OCI-M2 (cell line): ENCODE results near the gene AHCYL1.
"Not testable (repeated sequence)": the region's sequence is repeated elsewhere in the genome, so short reads cannot be mapped to it uniquely, and the experiment has no call there.

Source experiments
- DNase-seq: peaks from one replicate; lab custom pipeline; 2025; ENCODE audit not compliant: unreplicated experiment; lab: John Stamatoyannopoulos, UW

AHCYL1 gene

GRCh38 chr1:109996476-109996875 lies 11.9 kb downstream of the AHCYL1 start:
- no peak for DNase-seq

- DNase-seq: no peak
These were observed 12.8 kb downstream of the AHCYL1 start for GRCh38 chr1:109997204-109997866.

DNA sequence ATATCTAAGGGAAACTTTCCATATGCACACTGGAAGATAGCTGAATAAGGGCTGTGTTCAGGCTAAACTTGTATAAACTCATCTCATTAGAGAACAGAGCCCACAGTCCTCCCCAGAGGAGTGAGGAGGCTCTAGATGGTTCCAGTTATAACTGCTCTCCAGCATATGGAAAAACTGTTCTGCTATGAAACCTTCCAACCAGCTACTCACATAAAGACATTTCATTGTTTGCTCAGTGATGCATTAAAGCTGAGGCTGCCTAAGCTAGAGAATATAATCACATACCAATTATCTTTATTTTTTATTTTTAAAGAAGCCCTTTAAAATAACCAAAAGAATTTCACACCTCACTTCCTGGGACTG lies 13.3 kb downstream of the AHCYL1 start:
- DNase-seq: no peak

DNA sequence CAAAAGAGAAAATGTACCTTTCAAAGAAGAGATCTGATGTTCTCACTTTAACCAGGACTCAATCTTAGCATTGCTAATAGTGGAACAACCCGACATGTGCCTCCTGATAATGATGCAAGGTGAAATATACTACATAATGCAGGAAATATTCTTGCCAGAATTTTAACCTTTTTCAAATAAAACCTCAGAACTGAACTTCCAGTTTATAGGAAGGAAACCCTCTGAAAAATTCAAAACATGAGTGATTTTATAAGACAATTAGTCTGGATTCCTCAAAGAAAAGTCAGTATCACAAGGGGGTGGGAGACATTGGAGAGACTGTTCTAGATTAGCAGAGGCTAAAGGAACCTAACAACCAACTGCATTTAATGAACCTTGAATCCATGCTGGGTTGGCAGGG lies 18.1 kb downstream of the AHCYL1 start:
- no peak for DNase-seq

- DNase-seq: peak; percentile 69
These were observed 19.3 kb downstream of the AHCYL1 start for GRCh38 chr1:110003747-110004428.

DNA sequence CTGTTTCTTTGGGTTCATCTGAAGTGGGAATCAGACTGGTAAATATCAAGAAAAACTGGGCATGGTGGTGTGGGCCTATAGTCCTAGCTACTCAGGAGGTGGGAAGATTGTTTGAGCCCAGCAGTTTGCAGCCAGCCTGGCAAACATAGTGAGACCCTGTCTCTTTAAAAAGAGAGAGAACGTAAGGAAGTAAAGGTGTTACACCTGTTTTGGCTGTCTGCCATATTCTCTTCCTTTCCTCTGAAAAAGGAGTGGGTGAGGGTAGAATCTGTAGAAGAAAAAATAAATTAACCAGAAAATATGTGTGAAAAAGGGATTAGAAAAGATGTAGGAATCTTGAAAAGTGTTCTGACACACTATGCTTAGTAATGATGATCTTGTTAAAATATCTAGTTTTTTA lies 20.0 kb downstream of the AHCYL1 start:
- no peak for DNase-seq

GRCh38 chr1:110005971-110006370 lies 21.4 kb downstream of the AHCYL1 start:
- no peak for DNase-seq

DNA sequence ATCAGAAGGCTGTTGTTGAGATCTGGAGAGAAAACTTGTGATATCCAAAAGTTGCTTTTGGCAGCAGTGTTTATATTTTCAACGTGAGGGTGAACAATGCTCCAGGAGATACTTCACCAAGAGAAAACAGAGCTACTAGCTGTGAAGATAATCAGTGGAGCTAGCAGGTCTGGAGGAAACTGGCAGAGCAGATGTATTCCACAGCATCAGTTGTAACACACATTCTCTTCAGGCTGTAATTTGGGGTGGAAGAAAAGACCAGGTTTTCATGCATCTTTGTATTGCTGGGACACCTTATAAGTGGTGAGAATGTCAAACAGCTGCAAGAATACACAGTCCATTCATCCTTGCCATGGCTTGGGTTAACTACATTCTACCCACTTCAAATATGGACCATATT lies 22.0 kb downstream of the AHCYL1 start:
- no peak for DNase-seq

GRCh38 chr1:110007046-110007830 lies 22.7 kb downstream of the AHCYL1 start:
- no peak for DNase-seq

GRCh38 chr1:110008971-110009565 lies 24.5 kb downstream of the AHCYL1 start:
- no peak for DNase-seq

DNA sequence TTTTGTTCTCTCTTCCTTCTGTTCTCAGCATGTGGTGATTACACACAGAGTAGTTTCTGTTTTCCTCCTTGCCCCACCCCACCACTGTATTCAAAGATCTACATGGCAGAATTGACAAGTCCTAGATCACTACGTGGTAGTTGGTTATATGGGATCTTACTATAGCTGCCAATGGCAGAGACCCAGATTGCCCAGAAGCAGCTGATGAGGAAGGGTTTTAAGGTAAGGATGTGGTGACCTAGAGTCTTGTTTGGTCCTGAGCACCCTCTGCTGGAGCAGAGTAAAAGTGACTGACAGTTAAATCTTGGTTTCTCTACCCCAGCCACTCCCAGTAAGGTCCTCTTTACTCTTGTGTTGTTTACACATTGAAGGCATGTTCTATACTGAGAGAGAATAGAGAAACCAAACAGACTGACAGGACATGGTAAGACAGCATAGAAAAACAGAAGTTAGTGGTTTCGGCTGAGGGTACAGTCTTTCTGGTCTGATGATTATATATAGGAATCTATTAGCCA lies 27.0 kb downstream of the AHCYL1 start:
- no peak for DNase-seq

- no peak for DNase-seq
These were observed 27.7 kb downstream of the AHCYL1 start for GRCh38 chr1:110012100-110012780.

DNA sequence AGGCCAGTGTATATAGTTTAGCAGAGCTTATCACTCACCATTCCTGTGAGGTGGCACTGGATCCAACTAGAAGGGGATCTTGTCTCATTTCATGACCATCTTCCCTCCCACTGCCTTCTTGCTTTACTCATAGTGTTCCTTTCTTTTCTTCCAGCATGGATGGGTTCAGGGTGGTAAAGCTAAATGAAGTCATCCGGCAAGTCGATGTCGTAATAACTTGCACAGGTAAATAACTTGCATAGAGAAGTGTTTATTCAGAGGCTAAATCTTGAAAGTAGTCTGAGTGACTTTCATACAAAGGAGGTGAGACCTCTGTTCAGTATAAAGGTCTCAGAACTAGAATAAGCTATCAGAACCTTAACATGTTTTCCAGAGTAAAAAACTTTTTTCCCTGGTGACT lies 33.2 kb downstream of the AHCYL1 start:
- no peak for DNase-seq

DNA sequence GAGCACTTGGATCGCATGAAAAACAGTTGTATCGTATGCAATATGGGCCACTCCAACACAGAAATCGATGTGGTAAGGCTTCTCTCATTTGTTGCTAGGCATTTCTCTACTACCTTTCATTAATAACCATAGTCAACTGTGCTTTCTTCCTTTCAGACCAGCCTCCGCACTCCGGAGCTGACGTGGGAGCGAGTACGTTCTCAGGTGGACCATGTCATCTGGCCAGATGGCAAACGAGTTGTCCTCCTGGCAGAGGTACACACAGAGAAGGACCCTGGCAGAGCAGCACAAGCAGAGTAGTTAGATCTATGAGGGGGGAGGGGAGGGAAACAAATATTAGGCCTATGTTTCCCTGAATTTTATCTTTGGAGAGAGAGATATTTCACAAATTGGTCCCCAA lies 33.8 kb downstream of the AHCYL1 start:
- no peak for DNase-seq

- DNase-seq: no peak
These were observed 35.2 kb downstream of the AHCYL1 start for GRCh38 chr1:110019770-110020169.

DNA sequence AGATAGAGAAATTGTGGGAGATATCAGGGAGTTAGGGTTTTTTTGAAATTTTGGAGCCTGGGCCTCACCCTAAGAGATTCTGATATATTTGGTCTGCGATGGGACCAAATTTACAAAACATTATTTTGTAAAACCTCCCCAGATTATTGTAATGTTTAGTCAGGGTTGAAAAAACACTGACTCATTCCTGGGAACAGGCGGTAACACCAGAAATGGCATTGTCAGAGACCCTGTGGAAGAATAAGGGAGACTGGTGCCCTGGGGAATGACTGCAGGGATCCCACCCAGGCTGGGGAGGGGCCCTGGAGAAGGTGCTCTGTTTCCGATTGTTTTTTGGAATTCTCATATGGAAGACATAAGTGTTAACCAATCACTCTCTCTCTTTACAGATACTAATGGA lies 36.7 kb downstream of the AHCYL1 start:
- DNase-seq: no peak

DNA sequence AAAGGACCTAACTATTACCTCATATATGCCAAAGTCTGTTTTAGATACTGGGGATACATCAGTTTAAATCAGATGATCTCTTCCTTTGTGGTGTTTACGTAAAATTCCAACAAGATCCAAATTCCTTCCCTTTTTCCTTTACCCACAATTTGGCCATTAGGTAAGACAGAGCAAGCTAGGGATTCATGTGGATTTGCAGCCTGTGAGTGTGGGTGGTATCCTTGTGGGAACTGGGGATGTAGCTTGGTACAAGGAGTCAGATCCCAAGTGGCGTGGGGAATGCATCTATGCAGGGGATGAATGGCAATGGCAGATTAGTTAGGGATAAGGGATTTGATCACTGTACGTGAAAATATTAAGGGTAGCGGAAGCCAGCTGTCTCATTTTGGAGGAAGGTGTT lies 40.0 kb downstream of the AHCYL1 start:
- no peak for DNase-seq

DNA sequence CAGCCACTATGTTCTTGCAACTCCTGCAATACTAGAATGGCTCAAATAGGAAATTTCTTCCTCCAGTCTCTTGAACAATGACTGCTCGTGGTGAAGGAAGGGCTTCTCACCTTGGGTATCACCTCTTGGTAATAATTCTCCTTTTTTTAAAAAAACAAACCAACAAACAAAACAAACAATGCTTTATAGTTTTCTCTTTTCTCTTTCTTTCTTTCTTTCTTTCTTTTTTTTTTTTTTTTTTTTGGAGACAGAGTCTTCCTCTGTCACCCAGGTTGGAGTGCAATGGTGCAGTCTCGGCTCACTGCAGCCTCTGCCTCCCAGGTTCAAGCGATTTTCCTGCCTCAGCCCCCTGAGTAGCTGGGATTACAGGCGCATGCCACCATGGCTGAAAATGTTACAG lies 46.1 kb downstream of the AHCYL1 start:
- DNase-seq: not testable (repeated sequence)

DNA sequence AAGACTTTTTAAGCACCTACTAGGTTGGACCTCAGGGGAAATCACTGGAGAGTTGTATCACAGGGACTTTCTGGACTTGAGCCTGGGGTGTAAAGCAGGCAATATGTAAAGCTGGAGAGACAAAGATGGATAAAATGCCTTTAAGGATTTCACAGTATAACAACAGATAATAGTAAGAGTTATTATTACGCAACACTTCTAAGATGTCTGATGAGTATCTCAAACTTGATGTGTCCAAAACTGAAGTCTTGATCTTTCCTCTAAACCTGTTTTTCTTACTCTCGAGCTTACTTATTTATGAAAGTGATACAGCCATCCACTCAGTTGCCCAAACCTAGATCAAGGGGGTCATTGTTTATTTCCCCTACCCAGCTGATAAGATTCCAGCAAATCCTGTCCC lies 47.8 kb downstream of the AHCYL1 start:
- DNase-seq: no peak

DNA sequence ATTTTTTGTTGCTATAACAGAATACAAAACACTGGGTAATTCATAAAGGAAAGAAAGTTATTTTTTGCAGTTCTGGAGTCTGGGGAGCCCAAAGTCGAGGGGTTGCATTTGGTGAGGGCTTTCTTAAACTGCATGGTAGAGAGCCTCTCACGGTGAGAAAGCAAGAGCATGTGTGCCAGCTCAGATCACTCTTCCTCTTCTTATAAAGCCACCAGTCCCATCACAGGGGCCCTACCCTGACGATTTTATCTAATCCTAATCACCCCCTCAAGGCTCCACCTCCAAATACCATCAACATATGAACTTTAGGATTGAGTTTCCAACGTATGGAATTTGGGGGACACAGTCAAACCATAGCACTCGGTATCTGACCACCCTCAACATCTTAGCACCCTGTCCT lies 48.9 kb downstream of the AHCYL1 start:
- DNase-seq: peak; percentile 47

GRCh38 chr1:110034040-110034450 lies 49.5 kb downstream of the AHCYL1 start:
- no peak for DNase-seq
